KMS-11 (cell line): ENCODE results near the gene KRTAP6-2.

Experiments used
- H2AFZ ChIP-seq: fragments of 200-600 bp; sonication (generic); 2 replicates; pipeline ENCODE4 v1.6.1; 2016; ENCODE audit warnings: antibody characterized with exemption, mixed run types, low read depth
- H3K27ac ChIP-seq: fragments of 200-600 bp; sonication (generic); 2 replicates; pipeline ENCODE4 v1.6.1; 2016; ENCODE audit warnings: mild to moderate bottlenecking, mixed run types
- H3K27me3 ChIP-seq: fragments of 200-600 bp; sonication (generic); 2 replicates; pipeline ENCODE4 v1.6.1; 2017; ENCODE audit warnings: mild to moderate bottlenecking, low read depth, mixed run types, moderate library complexity; ENCODE audit not compliant: insufficient read depth
- H3K36me3 ChIP-seq: fragments of 200-600 bp; sonication (generic); 2 replicates; pipeline ENCODE4 v1.6.1; 2017; ENCODE audit warnings: mild to moderate bottlenecking, mixed run types; ENCODE audit not compliant: insufficient read depth
- H3K4me1 ChIP-seq: fragments of 200-600 bp; sonication (generic); 2 replicates; pipeline ENCODE4 v1.6.1; 2016; ENCODE audit warnings: mild to moderate bottlenecking, low read depth, mixed run types; ENCODE audit not compliant: poor library complexity, severe bottlenecking
- H3K4me2 ChIP-seq: fragments of 200-600 bp; sonication (generic); 2 replicates; pipeline ENCODE4 v1.7.0; 2016; ENCODE audit warnings: mild to moderate bottlenecking, mixed run types
- H3K4me3 ChIP-seq: fragments of 200-600 bp; sonication (generic); IDR thresholded peaks from 2 replicates; pipeline ENCODE4 v1.6.1; 2017; ENCODE audit warnings: low read depth, low read length, mixed read lengths; ENCODE audit not compliant: insufficient read depth
- H3K79me2 ChIP-seq: fragments of 200-600 bp; sonication (generic); 2 replicates; pipeline ENCODE4 v1.6.1; 2016; ENCODE audit warnings: low read depth, mixed run types; ENCODE audit not compliant: insufficient read depth
- H3K9ac ChIP-seq: fragments of 200-600 bp; sonication (generic); 2 replicates; pipeline ENCODE4 v1.6.1; 2016; ENCODE audit warnings: mild to moderate bottlenecking, mixed run types
- H4K20me1 ChIP-seq: fragments of 200-600 bp; sonication (generic); 2 replicates; pipeline ENCODE4 v1.6.1; 2016; ENCODE audit warnings: mild to moderate bottlenecking, mixed run types; ENCODE audit not compliant: insufficient read depth
- TF ChIP-seq, protein P1 (sequence below): fragments of 200-600 bp; sonication (generic); conservative IDR thresholded peaks from 2 replicates; pipeline ENCODE4 v1.6.1; 2017; ENCODE audit warnings: low read depth, mild to moderate bottlenecking, antibody characterized with exemption, low read length, moderate library complexity, mixed read lengths

The KRTAP6-2 gene

DNA sequence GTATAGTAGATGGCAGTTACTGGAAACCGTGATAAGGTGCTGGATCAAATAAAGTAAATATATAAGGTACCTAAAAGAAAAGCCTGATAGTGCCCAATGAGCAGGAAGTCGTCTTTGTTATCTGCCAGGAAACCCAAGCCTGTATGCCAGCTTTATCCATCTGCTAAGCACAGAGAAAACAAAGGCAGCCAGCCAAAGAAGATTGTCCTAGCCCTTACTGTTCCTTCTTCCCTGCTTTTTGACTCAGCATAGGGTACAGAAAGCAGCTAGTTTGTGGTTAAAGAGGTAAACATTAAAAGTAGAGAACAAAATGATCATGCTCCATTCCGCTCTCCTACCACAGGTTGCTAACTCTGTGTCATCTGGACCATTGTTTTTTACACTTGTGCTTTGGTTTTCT, 18.6 kb downstream of the KRTAP6-2 start:
- no peaks in the 10 kb centered on the region for H3K79me2 ChIP-seq
- H3K4me3 ChIP-seq: no peak overlapping the region
- H3K27me3 ChIP-seq: no peaks in the 10 kb centered on the region
- no peak overlapping the region for H3K27ac ChIP-seq
- H3K4me1 ChIP-seq: no peaks in the 10 kb centered on the region
- H4K20me1 ChIP-seq: no peaks in the 10 kb centered on the region
- no peak overlapping the region for H2AFZ ChIP-seq
- TF ChIP-seq, protein P1, sequence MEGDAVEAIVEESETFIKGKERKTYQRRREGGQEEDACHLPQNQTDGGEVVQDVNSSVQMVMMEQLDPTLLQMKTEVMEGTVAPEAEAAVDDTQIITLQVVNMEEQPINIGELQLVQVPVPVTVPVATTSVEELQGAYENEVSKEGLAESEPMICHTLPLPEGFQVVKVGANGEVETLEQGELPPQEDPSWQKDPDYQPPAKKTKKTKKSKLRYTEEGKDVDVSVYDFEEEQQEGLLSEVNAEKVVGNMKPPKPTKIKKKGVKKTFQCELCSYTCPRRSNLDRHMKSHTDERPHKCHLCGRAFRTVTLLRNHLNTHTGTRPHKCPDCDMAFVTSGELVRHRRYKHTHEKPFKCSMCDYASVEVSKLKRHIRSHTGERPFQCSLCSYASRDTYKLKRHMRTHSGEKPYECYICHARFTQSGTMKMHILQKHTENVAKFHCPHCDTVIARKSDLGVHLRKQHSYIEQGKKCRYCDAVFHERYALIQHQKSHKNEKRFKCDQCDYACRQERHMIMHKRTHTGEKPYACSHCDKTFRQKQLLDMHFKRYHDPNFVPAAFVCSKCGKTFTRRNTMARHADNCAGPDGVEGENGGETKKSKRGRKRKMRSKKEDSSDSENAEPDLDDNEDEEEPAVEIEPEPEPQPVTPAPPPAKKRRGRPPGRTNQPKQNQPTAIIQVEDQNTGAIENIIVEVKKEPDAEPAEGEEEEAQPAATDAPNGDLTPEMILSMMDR: no peak
- H3K36me3 ChIP-seq: no peaks in the 10 kb centered on the region
- no peak overlapping the region for H3K9ac ChIP-seq
- H3K4me2 ChIP-seq: no peak overlapping the region

DNA sequence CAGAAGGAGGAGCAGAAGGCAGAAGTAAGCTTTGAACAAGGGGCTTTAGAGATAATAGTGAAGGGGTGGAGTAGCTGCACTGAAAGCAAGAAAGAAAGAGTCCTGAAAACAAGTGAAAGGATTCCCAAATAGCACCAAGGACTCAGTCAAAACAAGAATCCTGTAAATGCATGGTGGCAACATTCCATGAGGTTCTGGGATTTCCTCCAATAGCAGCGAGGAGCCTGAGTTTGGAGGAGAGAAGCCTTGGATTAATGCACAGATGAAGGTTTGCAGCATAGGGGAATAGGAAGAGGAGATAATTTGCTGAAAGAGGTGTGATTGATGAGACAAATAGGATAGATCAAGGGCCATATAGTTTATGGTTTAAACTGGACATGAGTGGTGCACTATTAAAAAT, 19.4 kb downstream of the KRTAP6-2 start:
- Histone ChIP-seq H2AFZ (no peak overlapping the region), H3K79me2 (no peaks in the 10 kb centered on the region), H3K27me3 (no peaks in the 10 kb centered on the region), H3K4me1 (no peaks in the 10 kb centered on the region), H3K36me3 (no peaks in the 10 kb centered on the region), H3K4me3 (no peak overlapping the region), H3K9ac (no peak overlapping the region), H4K20me1 (no peaks in the 10 kb centered on the region), H3K4me2 (no peak overlapping the region), H3K27ac (no peak overlapping the region)
- TF ChIP-seq, protein P1: no peak

DNA sequence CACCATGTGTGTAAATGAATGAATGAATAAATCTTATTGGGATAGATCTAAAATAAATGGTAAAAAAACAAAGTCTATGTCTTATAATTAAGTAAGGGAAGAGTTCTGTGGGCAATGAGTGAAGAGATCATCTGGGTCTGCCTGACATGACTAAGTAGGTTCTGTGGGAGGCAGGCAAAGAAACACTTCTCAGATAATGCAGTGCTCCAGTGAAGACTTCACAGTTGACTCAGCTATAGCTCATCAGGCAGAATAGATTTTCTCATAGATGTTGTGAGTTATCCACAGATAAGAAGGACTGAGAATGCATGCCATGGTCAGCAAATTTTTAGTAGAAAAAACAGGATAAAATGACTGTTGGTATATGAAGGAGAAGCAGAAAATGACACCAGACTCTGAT, 20.9 kb downstream of the KRTAP6-2 start:
- TF ChIP-seq, protein P1: no peak
- Histone ChIP-seq H3K4me2 (no peak overlapping the region), H3K36me3 (no peaks in the 10 kb centered on the region), H3K9ac (no peak overlapping the region), H3K4me1 (no peaks in the 10 kb centered on the region), H3K27me3 (no peaks in the 10 kb centered on the region), H4K20me1 (no peaks in the 10 kb centered on the region), H3K79me2 (no peaks in the 10 kb centered on the region), H2AFZ (no peak overlapping the region; the same call in 1 of the 2 replicates), H3K4me3 (no peak overlapping the region), H3K27ac (no peak overlapping the region)

DNA sequence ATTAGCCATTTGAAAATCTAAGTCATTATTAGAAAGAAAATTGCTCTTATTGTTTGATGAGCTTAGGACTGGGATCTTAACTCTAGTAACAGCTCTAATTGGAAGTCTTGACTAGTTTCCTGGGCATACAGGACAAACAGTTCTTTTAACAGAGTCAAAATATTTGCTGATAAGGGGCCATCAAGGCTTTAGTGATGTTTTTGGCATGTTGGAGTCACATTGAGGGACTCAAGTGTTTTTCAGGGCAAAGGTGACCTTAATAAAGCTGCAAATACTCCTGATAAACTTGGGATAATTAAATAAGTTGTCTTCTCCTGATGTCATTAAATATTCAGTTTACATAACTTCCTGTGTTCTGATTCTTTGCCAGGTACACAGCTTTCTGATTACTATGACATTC, 31.1 kb downstream of the KRTAP6-2 start:
- H3K4me1 ChIP-seq: peaks cover 4% of the 10 kb centered on the region
- TF ChIP-seq, protein P1: no peak
- H3K79me2 ChIP-seq: no peaks in the 10 kb centered on the region
- no peaks in the 10 kb centered on the region for H3K36me3 ChIP-seq
- no peaks in the 10 kb centered on the region for H3K27me3 ChIP-seq
- H4K20me1 ChIP-seq: no peaks in the 10 kb centered on the region
- H3K4me2 ChIP-seq: no peak overlapping the region
- no peak overlapping the region for H3K4me3 ChIP-seq
- H3K9ac ChIP-seq: no peak overlapping the region
- no peak overlapping the region for H3K27ac ChIP-seq
- H2AFZ ChIP-seq: no peak overlapping the region
